SK-N-MC (cell line): ENCODE results near the gene INPP1.

Source experiments
- EZH2 ChIP-seq: fragments of 200-600 bp; sonication (generic); IDR thresholded peaks from one replicate; pipeline ENCODE4 v1.6.1; 2017; ENCODE audit warnings: antibody characterized with exemption
- FOXP2 ChIP-seq: optimal IDR thresholded peaks from 2 replicates; pipeline ENCODE3; 2011; ENCODE audit warnings: mild to moderate bottlenecking, moderate library complexity; ENCODE audit not compliant: insufficient read depth; ENCODE audit errors: extremely low read length, control extremely low read depth
- POLR2AphosphoS5 ChIP-seq: IDR thresholded peaks from 2 replicates; pipeline ENCODE4 v1.6.1; 2012; ENCODE audit warnings: mild to moderate bottlenecking, low read depth, low read length, borderline replicate concordance

- TF ChIP-seq POLR2AphosphoS5 (no peak), EZH2 (no peak), FOXP2 (no peak)
These were observed 24.3 kb upstream of the INPP1 start for GRCh38 chr2:190318931-190319554.
